Measurements from ENCODE around the gene WDR37. TPM values are rescaled to one million over a fixed set of nuclear protein-coding genes. Genes with fewer than 3 reads are reported as not detected.
"Not testable (repeated sequence)": the region's sequence is repeated elsewhere in the genome, so short reads cannot be mapped to it uniquely, and the experiment has no call there.

The WDR37 gene
- total RNA-seq, 1 donor from 2014 or later, result 24.1 TPM

DNA sequence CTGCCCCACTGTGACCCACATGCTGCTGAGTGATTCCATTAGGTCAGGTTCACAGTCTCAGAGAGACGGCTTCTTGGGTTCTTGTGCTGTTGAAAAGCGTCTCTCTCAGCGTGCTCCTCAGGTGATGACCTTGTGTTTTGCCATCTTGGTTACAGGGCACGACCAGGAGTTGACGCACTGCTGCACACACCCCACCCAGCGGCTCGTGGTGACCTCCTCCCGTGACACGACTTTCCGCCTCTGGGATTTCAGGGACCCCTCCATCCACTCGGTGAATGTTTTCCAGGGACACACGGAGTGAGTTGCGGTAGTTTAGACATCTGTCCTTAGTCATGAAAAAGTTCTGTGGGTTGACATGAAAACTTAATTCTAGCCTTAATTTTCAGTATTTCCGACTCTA, 48.8 kb downstream of the WDR37 start:
- no peak for DNase-seq (ENCODE audit: low spot score)

DNA sequence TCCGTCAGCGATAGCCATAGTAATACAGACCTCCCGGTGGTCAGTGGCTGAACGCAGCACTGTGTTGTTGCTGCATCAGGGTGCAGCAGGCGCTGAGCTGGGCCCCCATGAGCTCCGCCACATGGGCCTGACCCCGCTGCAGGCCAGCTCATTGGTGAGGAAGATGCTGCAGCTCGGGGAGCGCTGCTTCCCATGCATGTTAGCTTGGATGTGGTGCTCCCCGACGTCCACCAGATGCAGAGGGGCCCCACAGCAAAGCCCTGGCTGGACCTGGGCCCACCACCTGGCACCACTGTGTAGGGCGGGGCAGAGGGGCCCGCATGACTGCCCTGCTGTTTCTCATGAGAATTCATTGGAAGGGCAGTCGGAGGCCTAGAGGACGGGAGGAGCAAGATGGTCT, 50.8 kb downstream of the WDR37 start:
- no peak for DNase-seq (ENCODE audit: low spot score)

DNA sequence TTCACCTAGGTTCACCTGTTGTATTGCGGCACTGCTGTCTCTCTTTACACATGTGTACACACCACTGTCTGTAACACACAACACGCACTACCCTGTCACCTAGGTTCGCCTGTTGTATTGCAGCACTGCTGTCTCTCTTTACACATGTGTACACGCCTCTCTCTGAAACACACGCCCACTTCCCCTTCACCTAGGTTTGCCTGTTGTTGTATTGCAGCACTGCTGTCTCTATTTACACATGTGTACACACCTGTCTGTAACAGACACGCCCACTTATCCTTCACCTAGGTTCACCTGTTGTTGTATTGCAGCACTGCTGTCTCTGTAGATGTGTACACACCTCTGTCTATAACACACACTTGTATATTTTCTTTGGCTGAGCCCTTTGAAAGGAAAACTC, 51.5 kb downstream of the WDR37 start:
- DNase-seq (ENCODE audit: low spot score), result no peak

DNA sequence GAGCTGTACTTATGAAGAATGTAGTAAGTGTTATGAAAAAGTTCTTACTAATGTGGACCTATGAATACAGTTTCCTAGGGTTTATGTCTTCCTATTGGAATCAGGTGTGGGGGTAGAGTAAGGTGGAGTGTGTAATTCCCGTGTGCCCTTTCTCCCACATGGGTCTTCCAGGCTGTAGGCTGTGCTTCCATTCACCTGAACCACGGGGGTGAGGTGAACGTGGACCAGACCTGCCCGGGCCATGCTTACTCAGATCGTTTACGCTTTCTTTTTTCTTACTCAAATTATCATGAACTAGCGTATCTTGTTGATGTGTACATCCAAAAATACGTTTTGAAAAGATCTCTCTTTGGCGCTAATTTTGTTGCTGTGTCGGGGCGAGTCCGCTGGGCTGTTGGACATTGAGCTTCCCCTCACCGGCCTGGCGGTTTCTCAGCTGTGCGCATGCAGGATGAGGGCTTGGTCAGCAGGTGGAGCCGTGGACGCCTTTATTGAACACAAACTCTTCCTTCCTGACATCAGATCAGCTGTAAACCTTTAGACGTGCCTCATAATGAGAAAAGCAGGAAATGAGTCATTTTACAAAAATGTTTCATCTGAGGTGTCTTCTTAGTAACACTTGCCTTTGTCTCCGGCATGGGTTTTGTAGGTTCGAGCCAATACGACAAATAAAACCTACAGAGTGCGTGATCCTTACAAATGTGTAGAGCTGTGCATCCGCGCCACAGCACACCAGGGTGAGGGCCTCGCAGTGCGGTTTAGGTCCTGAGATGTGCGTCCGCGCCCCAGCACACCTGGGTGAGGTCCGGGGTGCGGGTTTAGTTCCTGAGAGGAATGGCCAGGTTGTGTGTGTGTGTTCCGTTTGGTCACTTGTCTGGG, 53.8 kb downstream of the WDR37 start:
- DNase-seq (ENCODE audit: low spot score), result no peak

DNA sequence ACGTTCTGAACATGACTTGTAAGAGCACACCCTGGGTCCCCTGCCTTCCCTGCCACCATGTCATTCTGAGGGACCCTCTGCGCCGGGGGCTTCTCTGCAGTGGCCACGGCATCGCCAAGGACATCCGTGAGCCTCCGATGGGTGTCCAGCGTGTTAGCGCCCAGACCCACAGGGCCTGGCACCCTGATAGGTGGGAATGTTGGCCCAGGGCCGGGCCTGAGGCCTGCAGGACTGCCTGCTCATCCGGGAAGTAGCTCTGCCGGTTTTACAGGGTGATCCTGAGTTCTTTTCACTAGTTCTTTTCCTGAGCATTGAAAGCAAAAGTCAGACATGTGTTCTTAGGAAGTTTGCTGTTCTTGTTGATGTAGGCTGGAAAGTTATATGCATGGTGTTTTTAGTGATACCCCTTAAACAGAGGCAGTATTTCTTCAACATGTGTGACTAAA, 54.5 kb downstream of the WDR37 start:
- no peak for DNase-seq (ENCODE audit: low spot score)

DNA sequence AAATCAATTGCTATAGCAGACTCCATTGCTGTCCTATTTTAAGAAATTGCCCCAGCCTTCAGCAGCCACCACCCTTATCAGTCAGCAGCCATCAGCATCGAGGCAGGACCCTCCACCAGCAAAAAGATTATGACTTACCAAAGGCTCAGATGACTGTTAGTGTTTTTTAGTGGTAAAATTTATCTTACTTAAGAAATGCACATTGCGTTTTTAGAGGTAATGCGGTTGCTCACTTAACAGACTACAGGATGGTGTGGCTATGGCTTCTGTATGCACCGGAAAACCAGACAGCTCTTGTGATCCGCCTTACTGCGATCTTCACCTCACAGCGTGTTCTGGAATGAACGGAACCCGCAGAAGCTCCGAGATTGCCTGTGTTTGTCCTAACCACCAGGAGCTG, 58.1 kb downstream of the WDR37 start:
- no peak for DNase-seq (ENCODE audit: low spot score)

DNA sequence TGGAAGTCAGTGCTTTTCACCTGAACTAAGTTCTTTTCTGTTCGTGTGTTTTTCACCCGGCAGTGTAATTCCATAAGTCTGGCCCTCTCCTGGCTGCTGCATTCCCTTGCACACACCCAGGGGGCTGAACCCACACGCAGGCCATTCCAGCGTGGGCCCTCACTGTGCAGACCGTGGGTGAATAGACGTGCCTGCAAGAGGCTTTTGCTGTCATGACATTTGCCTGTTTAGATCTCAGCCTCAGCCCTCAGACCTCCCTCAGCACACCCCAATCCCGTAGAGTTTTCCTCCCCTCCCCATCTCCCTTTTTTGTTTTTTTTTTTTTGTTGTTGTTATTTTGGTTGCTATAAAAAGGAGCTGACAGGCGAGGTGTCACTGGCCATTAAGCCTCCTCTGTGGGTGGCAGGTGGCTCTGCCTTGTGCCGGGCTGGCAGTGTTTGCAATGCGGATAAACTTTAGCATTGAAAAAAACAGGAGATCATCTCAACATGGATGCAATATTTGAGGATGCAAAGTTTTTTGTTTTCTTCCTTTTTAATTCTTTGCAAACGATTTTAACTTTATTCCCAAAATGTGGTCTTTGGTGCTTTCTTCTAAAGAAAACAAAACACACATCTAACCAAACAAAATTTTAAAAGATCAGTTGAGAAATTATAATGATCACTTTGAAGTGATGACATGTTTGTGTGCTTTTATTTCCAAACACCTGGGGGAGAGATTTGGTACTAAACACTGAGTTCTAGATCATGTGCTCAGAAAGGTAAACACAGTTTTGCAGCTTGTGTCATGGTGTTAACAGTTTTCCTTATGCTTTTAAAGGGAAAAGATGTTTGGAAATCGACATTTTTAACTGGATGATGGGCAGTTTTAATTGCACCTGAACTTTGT, 58.8 kb downstream of the WDR37 start:
- no peak for DNase-seq (ENCODE audit: low spot score)

DNA sequence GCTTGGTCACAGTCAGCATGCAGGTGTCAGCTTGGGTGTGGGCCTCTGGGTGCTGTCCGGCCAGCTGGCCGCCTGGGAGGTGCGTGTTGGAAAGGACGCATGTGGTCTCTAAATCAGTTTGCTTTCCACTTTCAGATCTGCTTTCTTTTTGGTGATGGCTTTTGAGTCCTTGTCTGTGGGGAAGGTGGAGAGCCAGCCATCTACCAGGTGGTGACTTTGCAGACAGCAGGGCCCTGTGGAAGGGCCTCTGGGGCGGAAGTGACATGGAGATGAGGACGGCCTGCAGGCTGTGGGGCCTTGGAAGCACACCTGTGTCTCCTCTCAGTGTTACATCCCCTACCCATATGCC, 59.4 kb downstream of the WDR37 start:
- no peak for DNase-seq (ENCODE audit: low spot score)

DNA sequence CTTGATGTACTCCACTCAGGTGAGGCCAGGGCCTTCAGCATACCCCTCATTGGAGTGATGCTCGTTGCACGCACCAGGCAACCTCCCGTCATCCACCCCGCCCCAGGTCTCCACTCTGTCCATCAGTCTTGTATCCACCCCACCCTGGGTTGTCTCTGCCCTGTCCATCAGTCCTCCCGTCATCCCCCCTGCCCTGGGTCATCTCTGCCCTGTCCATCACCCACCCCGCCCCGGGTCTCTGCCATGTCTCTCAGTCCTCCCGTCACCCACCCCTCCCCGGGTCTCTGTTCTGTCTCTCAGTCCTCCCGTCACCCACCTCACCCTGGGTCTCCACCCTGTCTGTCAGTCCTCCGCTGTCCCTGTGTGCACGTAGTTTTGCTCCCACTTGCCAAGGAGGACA, 59.9 kb downstream of the WDR37 start:
- no peak for DNase-seq (ENCODE audit: low spot score)

DNA sequence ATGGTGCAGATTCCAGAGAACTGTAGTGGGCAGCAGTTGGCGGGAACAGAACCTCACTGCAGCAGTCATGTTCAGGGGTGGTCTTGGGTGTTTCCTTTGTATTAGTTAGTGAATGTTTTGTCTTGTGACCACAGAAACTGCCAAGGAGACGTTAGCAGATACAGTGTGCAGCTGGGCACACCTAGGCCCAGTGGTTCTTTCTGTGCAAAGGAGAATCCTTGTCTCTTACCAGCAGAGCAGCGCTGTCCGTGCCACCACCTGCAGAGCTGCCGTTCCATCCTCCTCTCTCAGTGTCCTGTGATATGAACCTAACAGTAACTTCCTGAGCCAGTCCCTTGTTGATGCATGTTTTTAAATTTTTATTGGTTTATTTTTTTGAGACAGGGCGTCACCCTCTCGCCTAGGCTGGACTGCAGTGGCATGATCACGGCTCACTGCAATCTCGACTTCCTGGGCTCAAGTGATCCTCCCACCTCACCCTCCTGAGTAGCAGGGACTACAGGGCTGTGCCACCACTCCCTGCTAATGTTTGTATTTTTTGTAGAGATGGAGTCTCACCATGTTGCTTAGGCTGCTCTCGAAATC, 60.6 kb downstream of the WDR37 start:
- no peak for DNase-seq (ENCODE audit: low spot score)

DNA sequence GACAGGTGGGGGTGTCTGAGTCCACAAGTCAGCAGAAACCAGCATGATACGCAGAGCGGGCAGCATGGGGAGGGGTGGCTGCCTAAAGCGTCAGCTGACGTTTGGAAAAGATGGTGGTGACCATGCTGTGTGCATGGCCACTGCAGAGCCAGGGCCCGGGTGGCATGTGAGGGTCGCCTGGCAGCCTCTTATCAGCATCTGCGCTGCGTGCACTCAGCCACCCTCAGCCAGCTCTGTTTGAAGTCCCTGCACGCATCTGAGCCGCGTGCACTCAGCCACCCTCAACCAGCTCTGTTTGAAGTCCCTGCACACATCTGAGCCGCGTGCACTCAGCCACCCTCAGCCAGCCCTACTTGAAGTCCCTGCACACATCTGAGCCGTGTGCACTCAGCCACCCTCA, 61.5 kb downstream of the WDR37 start:
- DNase-seq (ENCODE audit: low spot score), result no peak

DNA sequence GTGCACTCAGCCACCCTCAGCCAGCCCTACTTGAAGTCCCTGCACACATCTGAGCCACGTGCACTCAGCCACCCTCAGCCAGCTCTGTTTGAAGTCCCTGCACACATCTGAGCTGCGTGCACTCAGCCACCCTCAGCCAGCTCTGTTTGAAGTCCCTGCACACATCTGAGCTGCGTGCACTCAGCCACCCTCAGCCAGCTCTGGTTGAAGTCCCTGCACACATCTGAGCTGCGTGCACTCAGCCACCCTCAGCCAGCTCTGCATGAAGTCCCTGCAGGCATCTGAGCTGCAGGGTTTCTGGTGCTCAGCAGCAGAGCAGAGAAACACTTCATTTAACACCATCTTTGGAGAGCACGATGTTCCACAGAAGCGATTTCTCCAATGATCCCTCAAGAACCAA, 62.1 kb downstream of the WDR37 start:
- DNase-seq (ENCODE audit: low spot score), result not testable (repeated sequence)

DNA sequence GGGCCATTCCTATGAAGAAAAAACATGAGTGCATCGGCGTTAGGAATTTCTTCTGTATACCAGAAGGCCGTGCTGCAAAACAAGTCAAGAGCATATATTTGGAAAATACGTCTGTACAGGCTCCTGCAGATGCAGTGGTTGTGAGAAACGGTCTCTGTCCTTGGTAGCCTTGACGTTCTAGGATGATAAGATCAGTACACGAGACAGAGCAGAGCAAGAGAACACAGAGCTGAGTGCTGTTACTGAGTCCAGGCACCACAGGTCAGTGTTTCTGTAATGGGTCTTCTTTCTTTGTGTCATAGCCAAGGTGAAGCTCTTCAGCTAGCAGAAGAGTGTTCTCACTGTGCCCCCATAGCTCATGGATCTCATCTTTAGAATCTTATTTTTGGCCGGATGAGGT, 62.8 kb downstream of the WDR37 start:
- no peak for DNase-seq (ENCODE audit: low spot score)

DNA sequence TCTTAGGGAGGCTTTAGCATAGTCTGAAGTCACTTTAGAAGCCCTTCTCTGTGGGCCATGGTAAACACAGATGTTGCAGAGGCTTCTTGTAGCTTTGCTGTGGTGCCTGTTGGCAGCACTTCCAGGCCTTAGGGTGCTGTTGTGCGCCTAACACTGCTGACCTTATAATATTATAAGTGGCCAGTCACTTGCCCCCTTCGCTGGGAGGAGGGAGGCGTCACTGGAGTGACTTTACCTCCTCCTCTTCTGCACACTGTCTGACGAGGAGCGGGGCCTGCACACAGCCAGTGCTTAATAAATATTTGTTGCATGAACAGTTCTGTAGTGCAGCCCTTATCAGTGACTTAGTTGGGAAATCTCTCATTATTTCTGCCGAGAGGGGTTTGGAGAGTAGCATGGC, 63.3 kb downstream of the WDR37 start:
- no peak for DNase-seq (ENCODE audit: low spot score)

DNA sequence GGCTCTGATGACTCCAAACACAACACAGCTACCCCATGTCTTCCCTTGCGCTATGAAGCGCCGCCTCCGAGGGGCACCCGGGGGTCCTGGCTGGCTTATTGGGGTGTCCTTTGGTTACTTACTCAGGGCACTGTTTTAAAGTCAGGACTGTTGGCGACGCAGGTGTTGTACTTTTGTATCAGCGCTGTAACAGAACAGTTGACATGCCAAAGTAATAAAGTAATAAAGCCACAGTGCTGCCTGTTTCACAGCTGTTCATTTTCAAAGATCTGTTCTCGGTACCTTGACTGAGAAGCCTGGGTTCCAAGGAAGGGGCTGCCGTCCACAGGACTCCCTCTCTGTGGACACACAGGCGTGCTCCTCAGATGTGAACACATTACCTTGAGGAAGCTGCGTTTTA, 64.1 kb downstream of the WDR37 start:
- no peak for DNase-seq (ENCODE audit: low spot score)

DNA sequence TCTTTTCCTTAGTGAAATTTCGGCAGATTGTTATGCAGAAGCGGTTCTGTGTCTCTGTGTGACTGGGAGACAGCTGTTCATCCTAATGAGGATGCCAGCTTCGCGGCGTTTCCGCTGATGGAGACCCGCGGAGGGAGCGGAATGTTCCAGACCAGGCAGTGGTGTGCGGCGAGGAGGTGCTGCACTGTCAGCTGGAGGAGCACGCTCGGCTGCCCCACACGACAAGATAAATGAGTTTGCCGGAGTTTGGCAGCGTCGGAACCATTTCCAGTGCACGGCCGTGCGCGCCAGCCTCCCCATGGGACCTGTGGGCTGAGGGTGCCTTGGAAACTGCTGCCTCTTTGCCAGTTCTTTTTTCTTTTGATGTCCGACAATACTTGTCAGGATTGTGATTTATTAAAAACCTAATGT, 64.6 kb downstream of the WDR37 start:
- DNase-seq (ENCODE audit: low spot score), result no peak

DNA sequence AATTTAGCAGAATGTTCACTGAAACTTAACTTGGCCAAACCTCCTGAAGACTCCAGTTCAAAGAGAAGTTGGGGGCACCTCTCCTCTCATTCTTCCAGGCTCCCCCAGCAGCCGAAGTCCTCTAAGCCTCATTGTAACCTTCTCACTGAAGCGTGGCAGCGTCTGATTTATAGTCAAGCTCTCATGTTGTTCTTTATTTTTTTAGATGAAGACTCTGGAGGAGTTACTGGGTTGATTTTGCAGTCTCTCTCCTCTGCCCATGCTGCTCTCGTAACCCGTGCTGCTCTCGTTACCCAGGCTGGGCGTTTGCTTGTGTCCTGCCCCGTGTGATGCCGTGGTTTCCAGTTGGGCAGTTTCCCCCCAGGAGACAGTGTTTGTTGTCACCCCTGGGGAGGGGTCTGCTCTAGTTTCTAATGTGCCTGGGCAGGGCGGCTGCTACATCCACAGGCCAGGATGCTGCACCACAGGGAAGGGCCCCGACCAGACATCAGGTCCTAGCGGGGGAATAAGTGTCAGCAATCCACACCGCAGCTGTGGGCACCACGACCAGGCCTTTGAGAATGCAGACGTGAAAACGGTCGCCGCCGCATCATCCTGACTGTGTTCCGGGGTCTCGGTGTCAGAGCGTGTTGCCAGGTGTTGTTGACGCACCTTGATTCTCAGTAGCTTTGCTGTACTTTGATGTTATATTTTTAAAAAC, 65.2 kb downstream of the WDR37 start:
- no peak for DNase-seq (ENCODE audit: low spot score)

DNA sequence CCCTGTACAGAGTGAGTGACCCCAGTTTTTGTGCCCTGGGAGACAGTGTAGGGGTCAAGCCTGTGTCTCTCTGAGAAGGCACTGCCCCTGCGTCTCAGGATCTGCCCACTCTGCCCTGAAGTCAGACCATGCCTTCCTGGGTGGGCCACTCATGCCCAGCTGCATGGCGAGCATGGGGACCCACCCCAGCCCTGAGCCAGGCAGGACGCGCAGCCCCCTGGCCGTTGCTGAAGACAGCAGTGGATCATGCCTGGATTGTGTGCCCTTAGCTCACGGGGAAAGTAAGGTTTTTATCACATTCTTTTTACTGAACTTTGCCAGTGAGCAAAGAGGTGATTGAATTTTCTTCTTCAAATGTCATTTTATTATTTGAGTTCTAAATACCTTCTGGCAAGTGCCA, 66.2 kb downstream of the WDR37 start:
- DNase-seq (ENCODE audit: low spot score), result no peak

DNA sequence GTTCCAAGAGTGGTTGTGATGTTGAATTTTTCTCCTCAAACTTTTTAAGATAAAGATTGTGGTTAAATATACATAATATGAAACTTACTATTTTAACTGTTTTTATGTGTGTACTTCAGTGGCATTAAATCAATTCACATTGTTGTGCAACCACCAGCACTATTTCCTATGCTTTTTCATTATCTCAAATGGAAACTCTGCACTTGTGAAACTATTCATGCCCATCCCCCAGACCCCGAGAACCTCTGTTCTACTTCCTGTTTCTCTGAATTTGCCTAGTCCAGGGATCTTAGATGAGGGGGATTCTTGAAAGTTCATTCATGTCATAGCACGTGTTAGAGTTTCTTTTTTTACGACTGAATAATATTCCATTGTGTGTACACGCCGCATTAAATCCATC, 67.0 kb downstream of the WDR37 start:
- no peak for DNase-seq (ENCODE audit: low spot score)

DNA sequence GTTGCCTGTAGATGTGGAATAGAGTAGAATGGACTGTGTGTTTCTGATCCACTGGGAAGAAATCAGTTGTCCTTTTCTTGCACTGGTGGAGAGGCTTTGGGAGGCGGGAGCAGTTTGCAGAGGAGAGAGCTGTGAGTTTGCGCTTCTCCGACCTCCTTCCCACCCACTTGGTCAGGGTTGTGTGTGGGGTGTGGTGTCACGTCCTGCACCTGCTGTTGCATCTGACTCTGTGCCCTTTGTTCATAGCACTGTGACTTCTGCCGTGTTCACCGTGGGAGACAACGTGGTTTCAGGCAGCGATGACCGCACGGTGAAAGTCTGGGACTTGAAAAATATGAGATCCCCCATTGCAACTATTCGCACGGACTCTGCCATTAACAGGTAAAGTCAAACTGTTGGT, 67.8 kb downstream of the WDR37 start:
- no peak for DNase-seq (ENCODE audit: low spot score)

DNA sequence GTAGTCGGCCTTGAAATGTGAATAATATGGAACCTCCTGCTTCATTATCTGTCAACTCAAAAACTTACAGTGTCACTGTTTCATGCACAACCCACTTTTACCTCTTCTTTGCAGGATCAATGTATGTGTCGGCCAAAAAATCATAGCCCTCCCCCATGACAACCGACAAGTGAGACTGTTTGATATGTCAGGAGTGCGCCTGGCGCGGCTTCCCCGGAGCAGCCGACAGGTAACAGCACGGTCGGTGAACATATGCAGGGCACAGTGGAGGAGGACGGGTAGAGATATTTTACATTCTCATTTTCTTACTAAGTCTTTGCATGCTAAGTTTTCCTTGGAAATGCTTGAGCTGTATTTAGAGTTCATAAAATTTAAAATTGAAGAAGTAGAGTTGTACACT, 68.6 kb downstream of the WDR37 start:
- DNase-seq (ENCODE audit: low spot score), result no peak

DNA sequence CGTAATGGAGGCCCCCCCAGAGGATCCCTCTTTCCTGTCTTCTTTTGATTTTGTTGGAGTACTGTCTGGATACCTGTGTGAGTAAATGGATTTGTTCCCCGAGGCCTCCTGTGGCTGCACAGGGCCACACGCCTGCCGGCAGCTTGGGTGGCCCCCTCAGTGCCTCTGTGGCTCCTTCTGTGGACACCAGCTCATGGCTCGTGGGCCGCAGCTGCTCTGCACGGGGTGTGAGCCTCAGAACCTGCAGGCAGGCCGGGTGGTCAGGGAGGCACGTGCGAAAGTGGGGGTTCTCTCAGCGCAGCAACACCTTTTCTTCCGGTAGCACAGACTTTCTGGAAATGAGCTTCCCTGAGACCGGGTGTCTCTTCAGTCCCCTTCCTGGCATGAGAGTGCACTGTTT, 70.3 kb downstream of the WDR37 start:
- no peak for DNase-seq (ENCODE audit: low spot score)

Data from ureter (tissue), 1 donor.